ENCODE data around the gene ATP6V1F. TPM values are rescaled to one million over a fixed set of nuclear protein-coding genes. Genes with fewer than 3 reads are reported as not detected.

The ATP6V1F gene
- total RNA-seq, 1 donor from 2014 or later: 133 TPM

DNA sequence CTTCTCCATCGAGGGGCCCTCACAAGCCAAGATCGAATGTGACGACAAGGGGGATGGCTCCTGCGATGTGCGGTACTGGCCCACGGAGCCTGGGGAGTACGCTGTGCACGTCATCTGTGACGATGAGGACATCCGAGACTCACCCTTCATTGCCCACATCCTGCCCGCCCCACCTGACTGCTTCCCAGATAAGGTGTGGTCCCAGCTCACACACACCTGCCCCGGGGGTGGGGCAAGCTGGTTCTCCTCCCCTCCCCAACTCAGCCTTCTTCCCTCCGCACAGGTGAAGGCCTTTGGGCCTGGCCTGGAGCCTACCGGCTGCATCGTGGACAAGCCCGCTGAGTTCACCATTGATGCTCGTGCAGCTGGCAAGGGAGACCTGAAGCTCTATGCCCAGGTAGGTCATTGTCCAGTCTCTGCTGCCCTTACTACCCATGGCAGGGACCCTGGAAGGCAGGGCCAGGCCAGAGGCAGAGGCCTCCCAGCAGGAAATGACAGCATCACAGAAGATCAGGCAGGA lies 21.4 kb upstream of the ATP6V1F start:
- peaks cover 4% of the 10 kb centered on the region for H3K36me3 Mint-ChIP-seq (ENCODE audit: unreplicated experiment)
- no peaks in the 10 kb centered on the region for H3K4me1 Mint-ChIP-seq (ENCODE audit: low read depth, unreplicated experiment)
- TF ChIP-seq, protein P1, sequence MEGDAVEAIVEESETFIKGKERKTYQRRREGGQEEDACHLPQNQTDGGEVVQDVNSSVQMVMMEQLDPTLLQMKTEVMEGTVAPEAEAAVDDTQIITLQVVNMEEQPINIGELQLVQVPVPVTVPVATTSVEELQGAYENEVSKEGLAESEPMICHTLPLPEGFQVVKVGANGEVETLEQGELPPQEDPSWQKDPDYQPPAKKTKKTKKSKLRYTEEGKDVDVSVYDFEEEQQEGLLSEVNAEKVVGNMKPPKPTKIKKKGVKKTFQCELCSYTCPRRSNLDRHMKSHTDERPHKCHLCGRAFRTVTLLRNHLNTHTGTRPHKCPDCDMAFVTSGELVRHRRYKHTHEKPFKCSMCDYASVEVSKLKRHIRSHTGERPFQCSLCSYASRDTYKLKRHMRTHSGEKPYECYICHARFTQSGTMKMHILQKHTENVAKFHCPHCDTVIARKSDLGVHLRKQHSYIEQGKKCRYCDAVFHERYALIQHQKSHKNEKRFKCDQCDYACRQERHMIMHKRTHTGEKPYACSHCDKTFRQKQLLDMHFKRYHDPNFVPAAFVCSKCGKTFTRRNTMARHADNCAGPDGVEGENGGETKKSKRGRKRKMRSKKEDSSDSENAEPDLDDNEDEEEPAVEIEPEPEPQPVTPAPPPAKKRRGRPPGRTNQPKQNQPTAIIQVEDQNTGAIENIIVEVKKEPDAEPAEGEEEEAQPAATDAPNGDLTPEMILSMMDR (IDR thresholded peaks at IDR 0.05; ENCODE audit: partially characterized antibody, unreplicated experiment): no peak
- no peak overlapping the region for H3K27ac Mint-ChIP-seq (ENCODE audit: unreplicated experiment)
- peaks cover 1% of the 10 kb centered on the region for H3K9me3 Mint-ChIP-seq (ENCODE audit: unreplicated experiment)
- no peak overlapping the region for H3K4me3 Mint-ChIP-seq (ENCODE audit: unreplicated experiment)
- H3K27me3 Mint-ChIP-seq (ENCODE audit: unreplicated experiment): peaks cover 2% of the 10 kb centered on the region
- DNase-seq: no peak

DNA sequence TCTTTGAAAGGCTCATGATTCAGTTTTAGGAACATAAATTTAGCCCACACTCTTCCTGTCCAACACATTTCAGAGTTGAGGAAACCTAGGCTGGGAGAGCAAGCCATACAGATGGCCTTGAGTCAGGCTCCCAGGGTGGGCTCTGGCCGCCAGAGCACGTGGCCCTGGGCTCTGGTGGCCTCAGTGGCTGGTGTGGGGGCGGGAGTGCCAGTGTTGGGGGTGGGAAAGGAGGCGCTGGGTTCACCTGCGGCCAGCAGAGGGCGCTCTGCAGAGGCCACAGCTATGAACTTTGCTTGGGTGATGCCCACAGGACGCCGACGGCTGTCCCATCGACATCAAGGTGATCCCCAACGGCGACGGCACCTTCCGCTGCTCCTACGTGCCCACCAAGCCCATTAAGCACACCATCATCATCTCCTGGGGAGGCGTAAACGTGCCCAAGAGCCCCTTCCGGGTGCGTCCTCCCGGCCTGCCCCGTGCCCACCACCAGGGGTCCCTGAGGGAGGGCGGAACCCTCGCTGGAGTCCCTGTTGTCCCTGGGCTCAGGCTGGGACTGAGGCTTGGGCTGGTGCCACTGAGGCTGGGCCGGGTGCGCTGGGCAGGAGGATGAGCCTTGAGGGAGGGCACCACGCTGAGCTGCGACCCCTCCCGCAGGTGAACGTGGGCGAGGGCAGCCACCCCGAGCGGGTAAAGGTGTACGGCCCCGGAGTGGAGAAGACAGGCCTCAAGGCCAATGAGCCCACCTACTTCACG lies 20.6 kb upstream of the ATP6V1F start:
- Mint-ChIP-seq H3K4me3 (ENCODE audit: unreplicated experiment) (no peak overlapping the region), H3K9me3 (ENCODE audit: unreplicated experiment) (peaks cover 1% of the 10 kb centered on the region), H3K27ac (ENCODE audit: unreplicated experiment) (no peak overlapping the region), H3K27me3 (ENCODE audit: unreplicated experiment) (peaks cover 2% of the 10 kb centered on the region), H3K4me1 (ENCODE audit: low read depth, unreplicated experiment) (no peaks in the 10 kb centered on the region), H3K36me3 (ENCODE audit: unreplicated experiment) (peaks cover 4% of the 10 kb centered on the region)
- DNase-seq: peak; percentile 62
- TF ChIP-seq, protein P1 (IDR thresholded peaks at IDR 0.05; ENCODE audit: partially characterized antibody, unreplicated experiment): peak; percentile 97

DNA sequence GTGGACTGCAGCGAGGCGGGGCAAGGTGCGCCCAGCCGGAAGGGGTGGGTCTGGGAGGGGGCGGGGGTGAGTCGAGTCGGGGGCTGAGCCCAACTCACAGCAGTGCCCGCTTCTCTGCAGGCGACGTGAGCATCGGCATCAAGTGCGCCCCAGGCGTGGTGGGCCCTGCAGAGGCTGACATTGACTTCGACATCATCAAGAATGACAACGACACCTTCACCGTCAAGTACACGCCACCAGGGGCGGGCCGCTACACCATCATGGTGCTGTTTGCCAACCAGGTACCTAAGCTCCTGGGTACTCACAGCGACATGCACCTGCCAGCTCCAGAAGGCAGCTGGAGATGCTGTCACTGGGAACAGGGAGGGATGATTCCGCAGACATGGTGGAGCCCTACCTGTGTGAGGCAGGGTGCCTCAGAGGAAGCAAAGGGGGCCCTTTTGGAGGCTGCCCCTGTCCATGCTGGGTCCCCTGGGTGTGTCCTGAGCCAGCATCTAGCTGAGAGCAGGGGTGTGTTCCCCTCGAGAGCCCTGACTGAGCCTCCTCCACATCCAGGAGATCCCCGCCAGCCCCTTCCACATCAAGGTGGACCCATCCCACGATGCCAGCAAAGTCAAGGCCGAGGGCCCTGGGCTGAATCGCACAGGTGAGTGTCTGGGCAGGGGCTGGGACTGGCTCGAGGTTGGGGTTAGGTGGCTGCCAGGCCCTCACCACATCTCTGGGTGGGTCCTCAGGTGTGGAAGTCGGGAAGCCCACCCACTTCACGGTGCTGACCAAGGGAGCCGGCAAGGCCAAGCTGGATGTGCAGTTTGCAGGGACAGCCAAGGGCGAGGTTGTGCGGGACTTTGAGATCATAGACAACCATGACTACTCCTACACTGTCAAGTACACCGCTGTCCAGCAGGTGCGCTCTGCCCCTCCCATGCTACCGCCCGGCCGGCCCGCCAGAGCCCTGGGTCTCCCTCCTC lies 19.7 kb upstream of the ATP6V1F start:
- DNase-seq: no peak
- no peak overlapping the region for H3K4me3 Mint-ChIP-seq (ENCODE audit: unreplicated experiment)

DNA sequence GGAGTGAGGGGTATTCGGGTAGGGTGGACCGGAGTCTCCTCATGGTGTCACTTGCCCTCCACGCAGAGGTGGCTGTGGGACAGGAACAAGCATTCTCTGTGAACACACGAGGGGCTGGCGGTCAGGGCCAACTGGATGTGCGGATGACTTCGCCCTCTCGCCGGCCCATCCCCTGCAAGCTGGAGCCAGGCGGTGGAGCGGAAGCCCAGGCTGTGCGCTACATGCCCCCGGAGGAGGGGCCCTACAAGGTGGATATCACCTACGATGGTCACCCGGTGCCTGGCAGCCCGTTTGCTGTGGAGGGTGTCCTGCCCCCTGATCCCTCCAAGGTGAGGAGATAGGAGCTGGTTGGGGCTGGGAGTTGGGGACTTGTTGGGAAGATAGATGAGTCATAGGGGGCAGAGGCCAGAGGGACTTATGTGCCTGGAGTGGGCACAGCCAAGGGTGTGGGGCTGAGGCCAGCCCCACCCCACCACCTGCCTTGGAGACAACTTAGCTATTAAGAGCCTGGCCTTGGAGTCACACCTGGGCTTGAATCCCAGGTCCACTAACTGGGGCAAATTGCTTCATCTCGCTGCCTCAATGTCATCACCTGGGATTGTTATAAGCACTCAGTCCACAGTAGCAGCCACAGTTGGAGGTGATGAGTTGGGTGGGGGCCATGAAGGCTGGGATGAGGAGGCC lies 18.6 kb upstream of the ATP6V1F start:
- TF ChIP-seq, protein P1 (IDR thresholded peaks at IDR 0.05; ENCODE audit: partially characterized antibody, unreplicated experiment): no peak
- peaks cover 2% of the 10 kb centered on the region for H3K36me3 Mint-ChIP-seq (ENCODE audit: unreplicated experiment)
- H3K4me1 Mint-ChIP-seq (ENCODE audit: low read depth, unreplicated experiment): no peaks in the 10 kb centered on the region
- peaks cover 2% of the 10 kb centered on the region for H3K27me3 Mint-ChIP-seq (ENCODE audit: unreplicated experiment)
- no peak overlapping the region for H3K27ac Mint-ChIP-seq (ENCODE audit: unreplicated experiment)
- no peak overlapping the region for H3K4me3 Mint-ChIP-seq (ENCODE audit: unreplicated experiment)
- peaks cover 1% of the 10 kb centered on the region for H3K9me3 Mint-ChIP-seq (ENCODE audit: unreplicated experiment)
- DNase-seq: no peak

More for the DNA sequence above, 19.7 kb upstream of the ATP6V1F start:
- Mint-ChIP-seq H3K27ac (ENCODE audit: unreplicated experiment) (no peak overlapping the region), H3K27me3 (ENCODE audit: unreplicated experiment) (peaks cover 2% of the 10 kb centered on the region), H3K36me3 (ENCODE audit: unreplicated experiment) (peaks cover 4% of the 10 kb centered on the region), H3K4me1 (ENCODE audit: low read depth, unreplicated experiment) (no peaks in the 10 kb centered on the region), H3K9me3 (ENCODE audit: unreplicated experiment) (peaks cover 1% of the 10 kb centered on the region)
- TF ChIP-seq, protein P1 (IDR thresholded peaks at IDR 0.05; ENCODE audit: partially characterized antibody, unreplicated experiment): no peak
